HG02870 (cell line): Measurements from ENCODE around the gene CDX2.
"Not testable (repeated sequence)": the region's sequence is repeated elsewhere in the genome, so short reads cannot be mapped to it uniquely, and the experiment has no call there.

Experiments used
- ATAC-seq: cut with Tn5 transposase; IDR thresholded peaks from one replicate; pipeline ENCODE4 v1.9.1; 2021; ENCODE audit warnings: mild to moderate bottlenecking, moderate library complexity; ENCODE audit not compliant: unreplicated experiment

Gene CDX2, protein sequence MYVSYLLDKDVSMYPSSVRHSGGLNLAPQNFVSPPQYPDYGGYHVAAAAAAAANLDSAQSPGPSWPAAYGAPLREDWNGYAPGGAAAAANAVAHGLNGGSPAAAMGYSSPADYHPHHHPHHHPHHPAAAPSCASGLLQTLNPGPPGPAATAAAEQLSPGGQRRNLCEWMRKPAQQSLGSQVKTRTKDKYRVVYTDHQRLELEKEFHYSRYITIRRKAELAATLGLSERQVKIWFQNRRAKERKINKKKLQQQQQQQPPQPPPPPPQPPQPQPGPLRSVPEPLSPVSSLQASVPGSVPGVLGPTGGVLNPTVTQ

DNA sequence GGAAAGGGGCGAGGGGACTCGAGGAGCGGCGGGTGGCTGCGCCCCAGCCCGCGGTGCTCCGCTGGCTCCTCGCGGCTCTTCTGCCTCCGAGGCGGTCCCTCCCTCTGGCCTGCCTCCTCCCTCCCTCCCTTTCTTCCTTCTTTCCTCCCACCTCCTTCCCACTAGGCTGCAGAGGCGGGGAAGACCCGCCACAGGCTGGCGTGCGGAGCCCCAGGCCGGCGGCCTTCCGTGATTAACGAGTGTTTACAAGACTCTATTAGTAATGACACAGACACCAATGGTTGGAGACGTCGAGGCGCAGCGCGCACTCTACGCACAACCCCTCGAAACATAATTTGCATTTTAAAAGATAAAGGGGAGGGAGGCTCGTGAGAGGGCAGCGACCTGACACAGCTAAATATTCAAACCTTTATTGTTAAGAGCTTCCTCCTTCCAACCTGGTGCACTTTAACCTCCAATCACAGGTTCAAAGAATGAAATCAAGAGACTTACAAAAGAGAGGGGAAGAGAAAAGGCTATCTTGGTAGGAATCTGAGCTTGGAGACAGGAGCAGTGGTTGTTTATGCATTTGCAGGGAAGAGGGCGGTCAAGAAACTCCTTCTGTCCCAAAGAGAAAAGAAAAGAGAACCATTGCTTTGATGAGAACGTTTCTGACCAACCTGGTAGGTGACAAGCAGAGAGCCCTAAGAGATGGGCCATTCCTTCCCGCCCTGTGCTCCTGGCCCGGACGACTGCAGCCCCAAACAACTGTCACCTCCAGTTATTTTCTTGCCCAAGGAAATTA lies at the start of gene CDX2:
CDX2 (minus strand) TSS at position 234 of the 784 bp plus-strand sequence. CDS start 309 bp downstream, outside the sequence.
- ATAC-seq = no peak

DNA sequence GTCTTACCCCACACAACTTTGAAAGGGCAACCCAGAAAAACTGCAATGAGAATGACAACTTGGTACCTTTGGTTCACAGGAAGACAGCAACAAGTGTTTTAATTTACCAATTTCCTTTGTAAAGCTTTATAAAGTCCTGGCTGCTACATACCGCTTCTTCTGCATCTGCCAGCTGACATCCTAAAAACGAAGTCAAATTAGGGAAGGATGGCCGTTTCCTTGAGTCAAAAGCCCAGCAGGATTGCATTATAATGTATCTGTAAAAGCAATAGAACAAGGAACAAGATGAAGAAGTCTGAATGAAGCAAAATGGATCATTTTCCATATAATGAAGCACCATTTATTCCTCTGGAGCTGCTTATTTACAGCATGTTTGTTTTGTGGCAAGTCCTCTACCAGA lies 45.2 kb upstream of the CDX2 start:
- ATAC-seq = no peak

DNA sequence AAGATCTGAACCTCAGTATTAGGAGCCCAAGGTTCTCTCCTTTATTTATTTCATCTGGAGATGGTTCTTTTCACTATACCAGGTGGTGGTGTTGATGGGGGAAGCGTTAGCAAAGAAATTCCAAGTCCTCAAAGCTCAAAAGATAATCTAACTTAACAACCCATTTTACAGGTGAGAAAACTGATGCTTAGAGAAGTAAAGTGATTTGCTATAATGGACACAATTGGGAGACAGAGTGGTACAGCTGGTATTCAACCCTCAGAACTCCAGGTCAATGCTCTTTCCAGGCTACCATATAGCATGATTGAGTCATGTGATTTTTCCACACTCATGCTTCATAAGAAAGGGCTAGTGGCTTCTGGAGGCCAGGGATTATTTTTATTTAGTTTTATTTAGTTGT lies 44.4 kb upstream of the CDX2 start:
- ATAC-seq = no peak

GRCh38 chr13:28012896-28013295 lies 43.8 kb upstream of the CDX2 start:
- ATAC-seq = peak; percentile 78

DNA sequence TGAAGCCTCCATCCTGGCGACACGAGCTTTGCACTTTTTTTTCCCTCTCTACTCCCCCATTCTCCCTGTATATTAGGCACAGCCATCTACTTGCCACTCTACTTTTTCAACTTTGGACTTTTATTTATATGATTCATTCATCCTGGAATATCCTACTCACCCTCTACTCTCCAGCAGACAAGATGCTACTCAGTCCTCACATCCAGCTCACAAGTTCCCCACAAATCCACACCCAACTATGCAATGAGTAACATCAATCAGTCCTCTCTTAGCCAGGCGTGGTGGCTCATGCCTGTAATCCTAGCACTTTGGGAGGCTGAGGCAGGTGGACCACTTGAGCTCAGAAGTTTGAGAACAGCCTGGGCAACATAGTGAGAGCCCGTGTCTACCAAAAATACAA lies 43.3 kb upstream of the CDX2 start:
- no peak for ATAC-seq

DNA sequence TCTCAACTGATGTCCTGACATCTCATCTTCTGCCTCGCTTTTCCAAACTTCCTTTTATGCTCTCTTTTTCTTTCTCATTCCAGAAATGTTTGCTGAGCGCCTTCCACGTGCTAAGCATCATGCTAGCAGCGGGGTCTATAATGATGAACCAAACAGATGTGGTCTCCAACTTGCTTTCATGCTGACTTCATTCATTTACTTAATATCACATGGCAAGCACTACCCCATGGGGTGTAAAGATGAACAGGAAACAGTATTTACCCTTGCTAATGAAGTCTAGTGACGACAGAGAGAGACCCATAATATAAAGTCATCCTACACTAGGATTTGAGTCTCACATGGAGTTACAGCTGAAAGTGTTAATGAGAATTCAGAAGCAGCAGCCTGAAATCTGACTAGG lies 40.9 kb upstream of the CDX2 start:
- no peak for ATAC-seq

- not testable (repeated sequence) for ATAC-seq
These were observed 35.9 kb upstream of the CDX2 start for GRCh38 chr13:28005016-28005415.

DNA sequence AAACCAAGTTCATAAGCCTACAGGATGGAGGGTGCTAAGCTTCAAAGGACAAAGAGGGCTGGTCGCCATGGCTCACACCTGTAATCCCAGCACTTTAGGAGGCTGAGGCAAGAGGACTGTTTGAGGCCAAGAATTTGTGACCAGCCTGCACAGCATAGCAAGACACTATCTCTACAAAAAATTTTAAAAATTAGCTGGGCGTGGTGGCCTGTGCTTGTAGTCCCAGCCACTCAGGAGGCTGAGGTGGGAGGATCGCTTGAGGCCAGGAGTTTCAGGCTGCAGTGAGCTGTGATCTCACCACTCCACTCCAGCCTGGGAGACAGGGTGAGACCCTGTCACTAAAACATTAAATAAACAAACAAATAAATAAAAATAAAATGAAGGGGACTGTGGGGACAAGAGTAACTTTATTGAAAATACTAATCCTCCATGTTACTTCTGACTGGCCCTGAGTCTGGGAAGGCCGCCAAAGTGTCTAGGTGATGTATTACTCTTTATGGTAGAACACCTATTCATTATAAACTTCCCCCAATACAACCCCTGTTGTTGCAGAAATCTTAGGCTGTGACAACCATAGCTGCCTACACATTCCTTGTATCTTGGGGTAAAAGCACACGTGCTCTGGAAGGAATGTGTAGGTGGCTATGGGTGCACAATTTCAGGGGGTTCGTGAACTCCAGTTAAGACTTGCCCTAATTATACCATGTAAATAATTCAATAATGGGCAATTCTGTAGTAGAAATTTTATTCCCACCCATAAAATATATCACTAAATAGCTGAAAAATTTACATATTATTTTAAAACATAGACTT lies 34.0 kb upstream of the CDX2 start:
- ATAC-seq = no peak

- ATAC-seq = no peak
These were observed 32.8 kb upstream of the CDX2 start for GRCh38 chr13:28001837-28002473.

GRCh38 chr13:28001049-28001448 lies 31.9 kb upstream of the CDX2 start:
- no peak for ATAC-seq

DNA sequence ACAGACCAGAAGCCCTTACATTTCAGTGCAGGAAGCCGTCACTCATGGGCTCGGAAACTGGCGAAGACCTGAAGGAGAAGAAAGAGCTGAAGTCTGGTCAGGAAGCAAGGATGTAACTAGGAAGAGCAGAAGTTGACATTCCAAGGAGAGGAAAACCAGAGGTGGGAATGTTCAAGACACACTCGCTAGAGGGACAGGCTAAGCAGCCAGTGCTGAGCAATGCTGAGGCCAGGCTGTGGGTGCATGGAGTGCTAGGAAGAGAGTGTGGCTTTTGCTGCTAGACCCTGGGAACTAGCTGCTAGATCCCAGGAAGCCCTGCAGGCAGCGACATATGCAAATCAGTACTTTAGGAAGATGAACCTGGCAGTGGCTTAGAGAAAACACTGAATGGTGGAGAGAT lies 31.5 kb upstream of the CDX2 start:
- ATAC-seq = no peak

- ATAC-seq = peak; percentile 74
These were observed 28.9 kb upstream of the CDX2 start for GRCh38 chr13:27997904-27998522.

- no peak for ATAC-seq
These were observed 22.8 kb upstream of the CDX2 start for GRCh38 chr13:27991881-27992280.

- ATAC-seq = no peak
These were observed 19.4 kb upstream of the CDX2 start, which contains the start of gene URAD for GRCh38 chr13:27988520-27988919. Gene URAD, minus strand, starts transcription at chr13:27988693. Its CDS starts 56 bp downstream, at chr13:27988637.

GRCh38 chr13:27985600-27985999 lies 16.5 kb upstream of the CDX2 start:
- no peak for ATAC-seq

DNA sequence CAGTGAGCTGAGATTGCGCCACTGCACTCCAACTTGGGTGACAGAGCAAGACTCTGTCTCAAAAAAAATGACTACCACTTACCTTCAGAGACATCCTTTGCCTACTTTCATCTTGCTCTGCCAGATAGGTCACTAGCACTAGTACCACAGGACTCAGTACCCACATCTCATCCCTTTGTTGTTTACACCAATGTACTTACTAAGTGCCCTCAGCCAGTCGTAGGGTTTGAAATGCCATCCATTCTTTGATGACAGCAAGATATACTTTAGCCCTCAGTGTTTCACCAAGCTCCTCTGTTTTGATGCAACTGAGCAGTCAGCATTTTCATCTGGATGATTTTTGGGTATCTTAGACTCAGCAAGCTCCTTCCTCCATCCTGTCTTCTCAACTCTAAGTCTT lies 13.2 kb upstream of the CDX2 start:
- ATAC-seq = no peak

GRCh38 chr13:27981006-27981708 lies 12.0 kb upstream of the CDX2 start:
- no peak for ATAC-seq

- ATAC-seq = no peak
These were observed 11.3 kb upstream of the CDX2 start for GRCh38 chr13:27980280-27980998.

DNA sequence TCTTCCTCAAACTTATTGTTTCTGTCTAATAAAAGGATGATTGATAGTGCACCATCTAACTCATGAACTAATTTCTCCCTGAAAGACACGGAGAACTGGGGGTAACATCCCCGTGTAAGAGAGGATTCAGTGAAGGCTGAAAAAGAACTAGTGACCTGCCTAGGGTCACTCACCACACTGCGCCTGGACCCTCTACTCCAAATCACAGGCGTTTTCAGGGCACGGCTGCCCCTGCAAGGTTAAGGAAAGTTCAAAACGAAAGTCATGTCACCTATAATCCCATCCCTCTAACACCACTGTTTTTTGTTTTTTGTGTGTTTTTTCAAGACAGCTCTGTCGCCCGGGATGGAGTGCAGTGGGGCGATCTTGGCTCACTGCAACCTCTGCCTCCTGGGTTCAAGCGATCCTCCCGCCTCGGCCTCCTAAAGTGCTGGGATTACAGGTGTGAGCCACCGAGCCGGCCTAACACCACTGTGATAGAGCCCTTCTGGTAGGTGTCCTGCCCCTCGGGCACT lies 10.7 kb upstream of the CDX2 start:
- ATAC-seq = no peak
